Activated T-cell treated with anti-CD3 and anti-CD28 coated beads for 48 hours (primary cell): ENCODE measurements around the gene ANKDD1B.
"Not testable (repeated sequence)": the region's sequence is repeated elsewhere in the genome, so short reads cannot be mapped to it uniquely, and the experiment has no call there.

Experiments used
- DNase-seq: peaks from one replicate; pipeline ENCODE4 v3.0.0-alpha.2; 2020; ENCODE audit warnings: low read depth

The ANKDD1B gene

DNA sequence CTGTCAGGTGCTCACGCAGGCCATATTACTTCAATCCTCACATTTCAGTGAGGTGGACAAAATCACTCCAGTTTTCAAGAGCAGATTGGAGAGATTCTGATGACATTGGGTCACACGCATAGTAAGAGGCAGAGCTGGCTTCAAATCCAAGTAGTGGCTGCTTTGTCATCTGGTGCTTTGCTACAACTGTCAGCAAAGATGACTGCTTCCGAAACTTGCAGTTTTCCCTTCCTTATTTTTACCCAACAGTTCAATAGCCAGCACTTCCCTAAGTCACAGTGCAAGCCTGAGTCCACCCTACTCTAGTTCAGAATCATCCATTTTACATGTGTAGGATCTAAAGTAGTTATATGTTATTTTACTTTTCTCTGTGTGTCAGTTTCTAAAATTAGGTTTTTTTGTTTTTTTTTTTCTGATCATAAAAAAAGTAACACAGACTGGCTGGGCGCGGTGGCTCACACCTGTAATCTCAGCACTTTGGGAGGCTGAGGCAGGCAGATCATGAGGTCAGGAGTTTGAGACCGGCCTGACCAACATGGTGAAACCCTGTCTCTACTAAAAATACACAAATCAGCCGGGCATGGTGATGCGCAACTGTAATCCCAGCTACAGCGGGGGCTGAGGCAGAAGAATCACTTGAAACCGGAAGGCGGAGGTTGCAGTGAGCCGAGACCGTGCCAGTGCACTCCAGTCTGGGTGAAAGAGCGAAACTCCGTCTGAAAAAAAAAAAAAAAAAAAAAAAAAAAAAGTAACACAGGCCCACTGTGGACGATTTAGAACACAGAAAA is 49.6 kb downstream of the ANKDD1B start:
- DNase-seq, result no peak

DNA sequence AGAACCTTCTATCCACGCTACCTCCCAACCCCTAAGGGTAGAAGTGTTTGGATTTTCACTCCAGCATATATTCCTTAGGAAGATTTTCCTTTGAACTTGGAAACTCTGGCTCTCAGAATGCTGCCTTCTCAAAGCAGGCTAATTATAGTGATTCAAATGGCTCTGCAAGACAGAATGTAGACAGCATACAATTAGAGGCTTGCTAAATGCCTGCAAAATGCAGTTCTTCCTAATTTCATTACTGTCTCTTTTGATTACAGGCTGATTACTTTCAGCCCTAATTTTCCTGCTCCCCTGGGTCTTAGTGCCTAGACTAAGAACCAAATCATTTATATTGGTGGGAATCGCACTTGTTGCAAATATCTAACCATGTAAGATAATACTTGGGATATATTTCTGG is 50.8 kb downstream of the ANKDD1B start:
- DNase-seq, result no peak

DNA sequence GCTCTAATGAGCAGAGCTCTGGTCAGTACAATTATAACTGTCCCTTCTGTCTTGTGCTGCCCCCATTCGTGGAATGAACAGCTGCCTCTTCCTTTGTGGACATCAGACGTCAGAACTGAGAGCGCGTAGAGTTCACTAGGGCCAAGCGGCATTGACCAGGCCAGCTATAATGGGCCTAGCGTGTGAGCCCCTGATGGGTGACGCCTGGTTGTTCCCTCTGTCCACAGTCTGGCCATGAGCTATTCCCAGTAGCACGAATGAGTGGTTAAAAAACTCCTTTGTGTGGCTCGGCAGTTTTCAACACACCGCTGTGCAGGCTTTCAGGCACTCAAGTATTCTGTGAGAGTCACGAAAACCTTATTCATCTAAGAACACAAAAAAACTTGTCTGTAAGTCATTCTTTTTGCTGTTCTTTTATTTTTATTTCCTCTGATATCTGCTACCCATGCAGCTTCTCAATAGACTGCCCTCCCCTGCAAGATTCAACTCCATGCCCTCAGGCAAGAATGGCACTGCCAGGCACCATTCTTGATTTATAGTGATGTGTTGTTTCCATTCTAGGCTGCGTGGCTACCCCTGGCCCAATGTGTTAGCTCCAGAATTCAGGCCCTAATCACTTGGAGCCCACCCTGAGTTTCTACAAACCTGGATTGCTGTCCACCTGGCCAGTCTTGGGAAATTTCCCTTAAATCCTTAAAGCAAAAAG is 52.5 kb downstream of the ANKDD1B start:
- DNase-seq, result no peak

DNA sequence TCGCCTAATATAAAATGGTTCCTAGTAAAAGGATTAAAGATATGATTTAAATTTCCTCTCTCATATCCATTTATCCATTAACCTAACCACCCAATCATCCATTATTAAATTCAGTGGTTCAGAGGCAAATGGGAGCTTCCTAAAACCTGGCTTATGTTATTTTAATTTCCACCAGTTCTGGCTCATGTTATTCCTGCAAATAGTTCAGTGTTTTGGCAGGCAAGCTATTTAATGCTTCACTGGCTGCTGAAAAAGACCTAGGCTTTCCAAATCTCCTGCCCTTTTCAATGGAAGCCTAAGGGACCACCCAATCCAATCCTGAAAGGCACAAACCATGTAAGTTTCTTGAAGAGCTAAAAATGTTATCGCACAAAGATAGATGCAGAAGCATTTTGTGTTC is 53.7 kb downstream of the ANKDD1B start:
- DNase-seq, result no peak

DNA sequence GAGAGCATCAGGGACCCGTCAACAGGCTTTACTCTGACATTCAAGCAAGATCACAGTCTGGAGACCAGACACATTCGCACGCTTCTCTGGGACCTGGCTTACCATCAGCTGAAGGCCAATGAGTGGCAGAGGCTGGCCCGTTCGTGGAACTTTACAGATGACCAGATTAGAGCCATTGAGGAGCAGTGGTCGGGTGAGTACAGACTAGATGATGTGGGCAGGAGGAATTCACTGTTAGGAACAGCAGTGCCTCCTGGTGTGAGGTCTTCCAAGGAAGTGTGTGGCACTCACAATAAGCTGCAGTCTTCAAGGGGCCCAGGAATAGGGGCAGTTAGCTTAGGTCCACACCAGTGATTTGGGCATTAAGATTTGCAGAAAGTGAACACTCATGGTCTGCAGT is 55.5 kb downstream of the ANKDD1B start:
- DNase-seq, result no peak

DNA sequence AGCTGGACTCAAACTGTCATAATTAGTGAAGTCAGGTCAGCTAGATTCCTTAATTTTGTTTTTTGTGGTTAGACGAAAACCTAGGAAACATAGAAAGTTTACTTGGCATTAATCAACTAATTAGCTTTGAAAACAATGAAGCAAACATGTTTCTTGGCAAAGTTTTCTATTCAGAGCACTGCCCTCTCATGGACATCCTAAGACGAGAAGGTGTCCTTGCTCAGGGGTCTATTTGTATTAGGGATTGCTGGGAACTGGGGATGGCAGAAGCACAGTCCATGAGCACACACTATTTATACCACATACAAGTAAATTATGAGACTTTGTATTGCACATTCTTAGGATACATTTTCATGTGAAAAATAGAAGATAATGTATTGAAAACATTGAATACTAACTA is 56.3 kb downstream of the ANKDD1B start:
- no peak for DNase-seq

DNA sequence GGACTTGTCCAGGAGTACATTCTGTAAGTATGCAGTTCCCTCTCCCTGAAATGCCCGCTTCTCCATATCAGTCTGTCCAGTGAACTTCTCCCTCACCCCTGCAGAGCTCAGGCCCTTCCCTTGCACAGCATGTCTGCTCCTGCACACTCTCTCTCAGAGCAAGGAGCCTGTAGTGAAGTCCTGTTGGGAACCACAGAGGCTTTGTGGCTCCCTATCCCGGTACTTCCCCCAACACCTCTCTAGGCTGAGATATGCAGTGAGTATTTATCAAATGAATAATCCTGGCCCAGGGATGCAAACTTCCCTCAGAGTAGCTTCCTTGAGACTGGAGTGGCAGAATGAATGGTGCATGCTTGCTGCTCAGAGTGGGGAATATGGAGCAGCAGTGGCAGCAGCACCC is 57.2 kb downstream of the ANKDD1B start:
- no peak for DNase-seq

DNA sequence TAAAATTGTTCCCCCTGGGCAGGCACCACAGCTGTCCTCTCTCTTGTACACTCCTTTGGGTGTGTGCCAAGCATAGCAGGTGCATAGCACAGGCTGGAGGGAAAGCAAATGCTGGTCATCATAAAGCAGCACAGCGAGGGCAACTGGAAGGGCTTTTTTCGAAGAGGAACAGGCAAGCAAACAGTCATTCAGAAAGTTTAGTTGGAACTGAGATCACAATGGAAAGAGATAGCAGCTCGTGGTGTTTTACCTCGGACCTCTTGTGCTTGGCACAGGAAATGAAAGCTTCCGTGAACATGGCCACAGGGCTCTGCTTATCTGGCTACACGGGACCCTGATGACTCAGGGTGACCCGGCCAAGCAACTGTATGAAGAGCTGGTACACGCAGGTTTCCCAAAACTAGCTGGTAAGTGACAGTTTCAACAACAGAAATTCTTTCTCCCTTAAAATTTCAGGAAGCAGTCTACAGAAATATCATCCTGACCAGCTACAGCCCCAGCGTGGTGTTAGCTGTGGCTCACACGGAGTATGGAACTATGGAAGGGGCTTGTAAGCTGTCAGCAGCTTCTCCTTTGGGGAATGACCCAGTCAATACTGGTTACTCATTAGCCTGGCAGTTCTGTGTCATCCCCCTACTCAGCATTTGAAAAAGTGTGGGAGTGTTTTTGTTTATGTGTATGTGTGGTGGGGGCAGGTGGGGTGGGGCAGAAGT is 57.9 kb downstream of the ANKDD1B start:
- peak; percentile 64 for DNase-seq

DNA sequence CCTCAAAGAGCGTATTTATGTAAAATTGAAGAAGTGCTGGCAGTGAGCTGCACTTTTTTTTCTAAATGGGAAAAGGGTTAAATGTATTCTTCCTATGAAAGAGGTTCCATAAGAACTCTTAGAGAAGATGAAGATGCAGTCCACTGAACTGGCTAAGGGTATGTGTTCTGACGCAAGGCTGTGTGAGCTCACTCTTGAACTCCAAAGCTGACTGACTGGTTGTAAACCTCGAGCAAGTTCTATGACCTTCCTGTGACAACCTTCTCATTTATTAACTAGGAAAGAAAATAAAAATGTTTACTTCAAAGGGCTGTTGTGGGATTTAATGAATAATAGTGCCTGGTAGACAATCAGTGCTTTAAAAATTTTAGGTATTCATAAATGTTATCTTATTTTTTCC is 59.3 kb downstream of the ANKDD1B start:
- no peak for DNase-seq

DNA sequence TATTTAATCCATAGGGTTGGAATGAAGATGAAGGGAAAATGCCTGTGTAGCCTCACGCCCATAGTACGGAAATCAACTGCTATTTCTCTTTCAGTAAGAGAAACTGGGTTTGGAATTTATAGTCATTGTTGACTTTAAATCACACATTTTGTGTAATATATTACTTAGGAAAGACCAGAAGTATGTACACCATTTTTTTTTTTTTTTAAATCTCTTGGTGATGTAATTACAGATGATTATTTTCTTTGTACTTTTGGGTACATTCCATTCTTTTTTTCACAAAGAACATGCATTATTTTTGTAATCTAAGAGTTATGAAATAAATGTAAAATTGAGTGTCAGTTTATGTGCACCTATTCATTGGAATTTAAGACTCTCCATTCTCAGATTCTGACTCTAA is 60.3 kb downstream of the ANKDD1B start:
- DNase-seq, result no peak

DNA sequence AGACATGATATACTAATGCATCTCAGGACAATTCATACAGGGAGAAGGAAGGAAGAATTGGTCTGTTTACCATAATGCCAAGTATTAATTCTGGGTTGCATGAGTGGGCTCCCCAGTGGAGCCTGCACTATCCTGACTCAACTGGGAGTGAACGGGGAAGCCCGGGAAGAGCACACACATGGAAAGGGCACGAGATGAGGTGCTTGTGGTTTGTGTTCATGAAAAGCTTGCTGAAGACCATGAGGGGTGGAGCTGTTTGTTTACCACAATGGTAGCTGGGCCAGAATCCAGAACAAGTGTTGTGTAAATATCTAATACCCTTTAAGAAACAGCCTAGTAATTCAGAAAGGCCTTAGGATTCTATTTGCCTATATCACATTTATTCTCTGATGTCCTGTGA is 61.4 kb downstream of the ANKDD1B start:
- no peak for DNase-seq

DNA sequence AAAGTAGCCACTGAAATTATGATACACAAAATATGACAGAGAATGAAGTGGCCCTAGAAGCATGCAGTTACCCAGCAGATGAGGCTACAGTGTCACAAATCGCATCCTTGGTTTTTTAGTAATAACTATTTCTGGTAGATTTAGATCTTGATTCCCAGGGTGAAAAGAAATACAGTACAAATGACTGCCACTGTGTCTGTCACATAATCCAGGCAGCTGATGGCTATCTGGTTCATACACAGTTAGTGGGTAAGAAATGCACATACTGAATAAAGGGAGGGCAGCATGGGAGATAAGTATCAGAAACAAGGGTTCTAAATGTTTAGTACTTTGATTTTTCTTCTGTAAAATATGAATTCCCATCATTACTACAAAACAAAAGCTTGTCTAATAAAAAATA is 64.5 kb downstream of the ANKDD1B start:
- no peak for DNase-seq

DNA sequence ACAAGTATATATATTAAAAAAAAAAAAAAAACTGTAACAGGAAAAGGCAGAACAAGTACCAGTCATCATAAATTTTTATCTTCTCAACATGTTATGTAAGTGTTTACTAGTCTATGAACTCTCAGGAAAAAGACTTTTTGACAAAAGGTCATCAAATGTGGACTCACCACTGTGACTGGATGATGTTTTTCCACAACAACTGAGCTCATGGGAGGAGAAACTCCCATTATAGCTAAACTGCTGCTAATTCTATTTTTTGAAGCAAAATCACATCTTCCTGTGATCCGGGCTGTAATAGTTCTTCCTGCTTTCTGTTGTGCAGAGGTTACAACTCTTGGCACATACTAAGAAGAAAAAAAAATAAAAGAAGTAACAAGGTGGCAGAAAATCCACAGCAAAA is 66.4 kb downstream of the ANKDD1B start:
- no peak for DNase-seq

DNA sequence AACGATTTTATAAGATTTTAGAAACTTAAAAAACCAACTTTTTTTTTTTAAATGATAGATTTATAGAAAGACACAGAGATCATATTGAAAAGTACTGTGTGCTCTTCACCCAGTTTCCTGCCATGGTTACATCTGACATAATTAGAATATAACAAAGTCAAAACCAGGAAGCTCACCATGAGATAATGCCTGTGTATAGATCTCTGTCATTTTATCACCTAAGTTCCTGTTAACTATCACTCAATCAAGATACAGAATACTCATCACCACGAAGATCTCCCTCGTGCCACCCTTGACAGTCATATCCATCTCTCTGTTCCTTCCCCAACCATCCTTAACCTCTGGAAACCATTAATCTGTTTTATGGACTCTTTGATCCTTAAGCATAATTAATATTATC is 66.9 kb downstream of the ANKDD1B start:
- no peak for DNase-seq

DNA sequence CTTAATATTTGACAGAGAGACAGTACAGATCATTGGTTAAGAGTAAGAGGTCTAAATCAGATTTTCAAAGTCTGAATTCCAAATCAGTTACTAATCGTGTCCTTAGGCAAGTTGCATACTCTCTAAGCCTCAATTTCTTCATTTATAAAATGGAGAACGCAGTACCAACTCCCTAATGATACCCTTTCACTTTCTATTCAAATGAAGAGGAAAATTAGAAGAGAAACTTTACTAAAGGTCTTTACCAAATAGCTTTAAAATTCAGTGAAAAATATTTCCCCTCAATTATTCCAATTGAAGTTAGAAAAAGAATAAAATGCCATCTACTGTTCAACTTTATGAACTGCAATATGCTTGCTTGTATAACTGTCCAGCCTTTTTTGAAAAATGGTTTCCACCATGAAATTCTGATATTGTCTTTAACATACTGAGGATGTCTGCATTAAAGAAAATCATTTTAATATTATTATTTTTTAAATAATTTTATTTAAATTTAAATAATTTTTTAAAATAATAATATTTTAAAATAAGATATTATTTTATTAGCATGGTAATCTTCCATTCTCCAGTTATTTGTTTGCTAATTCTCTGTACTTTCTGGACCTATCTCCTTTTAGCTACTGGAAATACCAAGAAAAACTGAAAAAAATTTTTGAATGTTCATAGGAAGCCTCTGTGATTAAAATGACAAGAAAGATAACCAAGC is 70.0 kb downstream of the ANKDD1B start:
- no peak for DNase-seq

DNA sequence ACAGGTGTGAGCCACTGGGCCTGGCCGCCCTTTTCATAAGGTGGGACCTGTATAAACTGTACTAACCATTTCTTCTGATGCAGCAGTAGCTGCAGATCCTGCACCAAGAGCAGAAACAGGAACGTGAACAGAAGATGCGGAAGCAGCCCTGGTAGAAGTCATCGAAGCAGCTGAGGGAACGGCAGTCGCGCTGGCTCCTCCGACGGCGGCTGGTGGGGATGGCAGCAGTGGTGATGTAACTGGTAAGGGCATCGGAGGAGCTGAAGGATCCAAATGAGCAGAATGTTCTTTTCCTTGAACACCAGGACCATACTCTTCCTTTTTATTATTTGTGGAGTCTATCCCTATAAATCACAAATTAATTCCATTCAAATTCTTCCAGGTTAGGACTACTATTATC is 73.9 kb downstream of the ANKDD1B start:
- no peak for DNase-seq

DNA sequence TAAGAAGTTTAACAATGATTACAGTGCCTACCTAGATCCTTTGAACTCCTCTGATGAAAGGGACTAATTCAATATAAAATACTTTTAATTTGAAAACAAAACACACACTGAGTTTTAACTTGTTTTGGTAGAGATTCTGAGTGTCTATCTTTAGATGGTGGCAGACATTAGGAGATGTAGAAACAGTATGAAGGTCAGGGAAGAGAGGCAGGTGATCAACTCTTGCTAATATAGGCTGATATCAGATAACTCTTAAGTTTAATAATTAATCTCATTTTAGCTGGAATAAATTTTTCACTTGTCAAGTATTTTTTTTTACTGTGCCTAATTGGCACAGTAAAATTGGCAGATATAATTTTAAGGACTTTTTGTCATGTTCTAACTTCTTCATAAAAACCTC is 75.2 kb downstream of the ANKDD1B start:
- DNase-seq, result no peak

DNA sequence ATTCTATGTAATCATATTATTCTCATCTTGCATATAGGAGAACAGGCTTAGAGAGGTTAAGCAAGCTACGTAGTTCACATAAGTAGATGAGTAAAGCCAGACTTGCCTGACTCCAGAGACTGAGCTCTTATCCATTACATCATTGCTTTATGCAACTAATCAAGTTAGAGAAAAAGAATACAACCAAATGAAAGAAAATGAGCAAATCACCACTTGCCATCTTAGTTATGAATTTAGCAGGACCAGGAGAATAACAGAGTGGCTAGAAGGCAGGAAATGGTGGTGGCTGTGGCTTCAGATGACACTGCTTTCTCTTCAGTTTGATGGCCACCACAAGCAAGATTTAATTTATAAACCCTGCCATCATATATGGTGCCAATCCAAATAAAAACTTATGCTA is 79.4 kb downstream of the ANKDD1B start:
- no peak for DNase-seq

DNA sequence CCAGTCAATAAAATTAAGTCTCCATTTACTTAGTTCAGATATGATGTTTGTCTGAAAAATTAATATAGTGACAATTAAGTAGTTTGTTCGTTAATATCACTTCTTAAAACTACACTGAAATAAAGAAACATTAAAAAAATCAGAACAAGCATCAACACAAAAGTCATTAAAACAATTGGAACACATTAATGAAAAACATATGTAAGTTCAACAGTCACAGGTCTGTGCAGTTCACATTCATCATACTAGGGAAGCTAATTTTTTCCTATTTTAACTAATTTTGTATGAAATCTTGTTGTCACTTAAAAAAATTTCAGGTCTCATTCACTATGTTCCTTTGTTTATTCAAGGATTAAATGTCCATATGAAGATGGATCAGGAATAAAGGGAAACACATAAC is 83.5 kb downstream of the ANKDD1B start:
- no peak for DNase-seq

DNA sequence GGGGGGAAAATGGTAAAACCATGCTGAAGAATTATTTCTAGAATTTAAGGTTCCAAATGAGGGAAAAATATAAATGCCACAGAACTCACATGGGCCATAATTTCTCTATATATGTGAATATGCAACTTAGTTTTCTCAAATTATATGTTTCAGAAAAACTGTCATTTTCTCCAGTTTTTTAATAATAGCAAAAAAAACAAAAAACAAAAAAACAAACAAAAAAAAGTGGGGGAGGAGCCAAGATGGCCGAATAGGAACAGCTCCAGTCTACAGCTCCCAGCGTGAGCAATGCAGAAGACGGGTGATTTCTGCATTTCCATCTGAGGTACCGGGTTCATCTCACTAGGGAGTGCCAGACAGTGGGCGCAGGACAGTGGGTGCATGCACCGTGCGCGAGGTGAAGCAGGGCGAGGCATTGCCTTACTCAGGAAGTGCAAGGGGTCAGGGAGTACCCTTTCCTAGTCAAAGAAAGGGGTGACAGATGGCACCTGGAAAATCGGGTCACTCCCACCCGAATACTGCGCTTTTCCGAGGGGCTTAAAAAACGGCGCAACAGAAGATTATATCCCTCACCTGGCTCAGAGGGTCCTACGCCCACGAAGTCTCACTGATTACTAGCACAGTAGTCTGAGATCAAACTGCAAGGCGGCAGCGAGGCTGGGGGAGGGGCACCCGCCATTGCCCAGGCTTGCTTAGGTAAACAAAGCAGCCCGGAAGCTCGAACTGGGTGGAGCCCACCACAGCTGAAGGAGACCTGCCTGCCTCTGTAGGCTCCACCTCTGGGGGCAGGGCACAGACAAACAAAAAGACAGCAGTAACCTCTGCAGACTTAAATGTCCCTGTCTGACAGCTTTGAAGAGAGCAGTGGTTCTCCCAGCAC is 84.5 kb downstream of the ANKDD1B start:
- not testable (repeated sequence) for DNase-seq

DNA sequence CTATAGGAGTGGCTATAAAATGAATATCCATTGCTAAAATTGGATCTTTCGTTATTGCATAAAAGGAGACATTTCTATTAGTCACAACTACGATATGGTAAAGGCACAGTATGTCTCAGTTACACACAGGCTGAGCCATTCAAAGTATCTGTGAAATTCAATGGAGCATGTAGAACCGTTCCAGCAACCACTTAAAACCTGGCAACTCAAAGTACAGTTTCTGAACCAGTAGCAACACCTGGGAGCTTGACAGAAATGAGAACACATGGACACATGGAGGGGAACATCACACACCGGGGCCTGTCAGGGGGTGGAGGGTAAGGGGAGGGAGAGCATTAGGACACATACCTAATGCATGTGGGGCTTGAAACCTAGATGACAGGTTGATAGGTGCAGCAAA is 90.6 kb downstream of the ANKDD1B start:
- DNase-seq, result no peak

DNA sequence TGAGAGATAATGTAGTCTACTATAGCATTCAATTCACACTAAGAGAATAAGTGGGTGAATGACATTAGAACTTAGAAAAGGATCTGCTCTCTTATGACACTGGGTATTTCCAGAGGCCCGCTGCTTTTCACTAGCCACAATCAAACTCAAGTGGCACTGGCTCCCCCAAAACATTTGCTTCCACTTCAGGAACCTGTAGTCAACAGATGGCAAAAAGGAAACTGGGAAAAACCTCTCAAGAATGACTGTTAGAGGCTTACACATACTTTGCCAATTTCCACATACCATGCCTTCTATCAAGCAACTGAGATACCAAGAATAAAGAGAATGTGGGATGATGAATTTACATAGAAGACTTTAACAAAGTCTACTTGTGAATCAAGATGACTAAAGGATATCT is 94.8 kb downstream of the ANKDD1B start:
- DNase-seq, result no peak
